Gastroesophageal sphincter (tissue), 4 donors: ENCODE data around the gene TBC1D10A. TPM values are rescaled to one million over a fixed set of nuclear protein-coding genes. Genes with fewer than 3 reads are reported as not detected.

Experiments
- ATAC-seq: fragments of 150-250 bp; one replicate; pipeline ENCODE4 v1.9.1; 2016; ENCODE audit warnings: mild to moderate bottlenecking, moderate library complexity
- H3K27ac ChIP-seq, 4 donors: fragments of 200-600 bp; sonication (generic) in 3 of 4; 1 replicate in 3 of 4; 2 replicates in 1 of 4; pipeline ENCODE4 v1.5.1; 2016 to 2019
- H3K27me3 ChIP-seq: fragments of 200-600 bp; sonication (generic); one replicate; pipeline ENCODE4 v1.5.1; 2019
- H3K36me3 ChIP-seq, 2 donors: fragments of 200-600 bp; sonication (generic); one replicate each; pipeline ENCODE4 v1.5.1; 2019; ENCODE audit warnings: control low read depth in 1 of 2
- H3K4me1 ChIP-seq, 3 donors: fragments of 200-600 bp; sonication (generic); 1 replicate in 2 of 3; 2 replicates in 1 of 3; pipeline ENCODE4 v1.5.1; 2016 to 2019; ENCODE audit warnings: control low read depth in 2 of 3
- H3K4me3 ChIP-seq, 2 donors: fragments of 200-600 bp; sonication (generic); one replicate each; pipeline ENCODE4 v1.5.1; 2019; ENCODE audit warnings: mild to moderate bottlenecking in 1 of 2, moderate library complexity in 1 of 2
- H3K9me3 ChIP-seq, 3 donors: fragments of 200-600 bp; sonication (generic); one replicate each; pipeline ENCODE4 v1.5.1; 2017 to 2019; ENCODE audit warnings: control low read depth in 2 of 3
- CTCF ChIP-seq, 4 experiments: fragments of 200-600 bp in 2 of 4; fragments of 450-650 bp in 2 of 4; sonication (generic) in 1 of 4; IDR thresholded peaks; one replicate each; pipeline ENCODE4 v1.5.1; 2017 to 2019; ENCODE audit warnings: antibody characterized with exemption in 4 of 4, mild to moderate bottlenecking in 2 of 4, moderate library complexity in 2 of 4
- EP300 ChIP-seq: sonication (generic); formaldehyde crosslinking; IDR thresholded peaks from one replicate; pipeline ENCODE4 v1.6.1; 2017; ENCODE audit warnings: antibody characterized with exemption, mild to moderate bottlenecking
- POLR2A ChIP-seq, 2 donors: fragments of 450-650 bp; IDR thresholded peaks; one replicate each; pipeline ENCODE4 v1.6.1; 2017; ENCODE audit warnings: antibody characterized with exemption in 2 of 2, mild to moderate bottlenecking in 2 of 2, moderate library complexity in 1 of 2
- POLR2AphosphoS5 ChIP-seq: sonication (generic); formaldehyde crosslinking; IDR thresholded peaks from one replicate; pipeline ENCODE4 v1.6.1; 2017; ENCODE audit warnings: antibody characterized with exemption
- WGBS, 2 donors: methylation state at CpG; one replicate each; pipeline ENCODE4 v1.1.5; 2018; ENCODE audit warnings: low coverage in 1 of 2; 5-methylcytosine and 5-hydroxymethylcytosine counted together
- total RNA-seq, 4 donors: library from RNA; depleted of rRNA; stranded (reverse); fragments of >200 nt; gene quantifications; one replicate each; pipeline ENCODE4 v1.1.0, GENCODE V29; 2016

Gene TBC1D10A
- total RNA-seq, 4 donors from 2014 or later, result 25.3 to 30.8 (median 26.0) TPM

- TF ChIP-seq CTCF (IDR thresholded peaks at IDR 0.05), result no peak
- no peak for TF ChIP-seq POLR2AphosphoS5
- TF ChIP-seq EP300, result no peak
- TF ChIP-seq POLR2A (IDR thresholded peaks at IDR 0.05), result no peak
- Histone ChIP-seq H3K27ac (no peak overlapping the region), H3K4me3 (no peak overlapping the region), H3K27me3 (no peaks in the 10 kb centered on the region), H3K4me1 (peaks cover 0 to 10% (median 5%) of the 10 kb centered on the region in 3 donors), H3K36me3 (peaks cover 0 to 11% of the 10 kb centered on the region in 2 donors), H3K9me3 (no peaks in the 10 kb centered on the region)
- ATAC-seq, result peak; percentile 56
- WGBS, 2 donors, result 53% methylated on average over 4 of the region's 16 CpGs; no CpG with 5 or more reads in 1 of the 2 donors
Observed at GRCh38 chr22:30279046-30279788, 47.5 kb downstream of the TBC1D10A start.

GRCh38 chr22:30277547-30278344 is 49.0 kb downstream of the TBC1D10A start:
- WGBS, 2 donors, result 31 to 35% methylated on average over 4 to 6 of the region's 14 CpGs
- peak; percentile 44 for ATAC-seq
- peak overlapping the region in 3 of 4 donors; percentile 46 to 62 (median 51) for H3K27ac ChIP-seq
- H3K9me3 ChIP-seq, result no peaks in the 10 kb centered on the region
- H3K27me3 ChIP-seq, result no peaks in the 10 kb centered on the region
- peaks cover 0 to 10% (median 5%) of the 10 kb centered on the region in 3 donors for H3K4me1 ChIP-seq
- no peaks in the 10 kb centered on the region for H3K36me3 ChIP-seq
- H3K4me3 ChIP-seq, result no peak overlapping the region
- TF ChIP-seq POLR2A (IDR thresholded peaks at IDR 0.05) (peak in 1 of 2 donors; percentile 15), POLR2AphosphoS5 (no peak)

GRCh38 chr22:30276039-30276438 is 50.7 kb downstream of the TBC1D10A start:
- no peaks in the 10 kb centered on the region for H3K36me3 ChIP-seq
- H3K27ac ChIP-seq, result no peak overlapping the region
- 80% methylated on average over 1 of the region's 8 CpGs; no CpG with 5 or more reads in 1 of the 2 donors for WGBS, 2 donors
- no peak overlapping the region for H3K4me3 ChIP-seq
- no peaks in the 10 kb centered on the region for H3K27me3 ChIP-seq
- no peak for ATAC-seq
- TF ChIP-seq EP300 (no peak), CTCF (IDR thresholded peaks at IDR 0.05) (no peak), POLR2A (IDR thresholded peaks at IDR 0.05) (no peak), POLR2AphosphoS5 (no peak)
- peaks cover 0 to 10% (median 5%) of the 10 kb centered on the region in 3 donors for H3K4me1 ChIP-seq
- H3K9me3 ChIP-seq, result no peaks in the 10 kb centered on the region

- Histone ChIP-seq H3K27ac (no peak overlapping the region), H3K9me3 (no peaks in the 10 kb centered on the region), H3K27me3 (no peaks in the 10 kb centered on the region), H3K4me3 (no peak overlapping the region), H3K4me1 (peaks cover 0 to 10% (median 5%) of the 10 kb centered on the region in 3 donors), H3K36me3 (no peaks in the 10 kb centered on the region)
- TF ChIP-seq POLR2AphosphoS5, result no peak
- TF ChIP-seq POLR2A (IDR thresholded peaks at IDR 0.05), result no peak
- TF ChIP-seq CTCF (IDR thresholded peaks at IDR 0.05), result no peak
- TF ChIP-seq EP300, result no peak
- ATAC-seq, result no peak
- WGBS, 2 donors, result 58 to 100% methylated on average over 2 of the region's 8 CpGs
Observed at GRCh38 chr22:30275625-30276024, 51.1 kb downstream of the TBC1D10A start.

- H3K4me1 ChIP-seq, result peaks cover 0 to 10% (median 5%) of the 10 kb centered on the region in 3 donors
- no peaks in the 10 kb centered on the region for H3K9me3 ChIP-seq
- TF ChIP-seq EP300, result no peak
- 86 to 92% methylated on average over 3 to 9 of the region's 9 CpGs for WGBS, 2 donors
- H3K27ac ChIP-seq, result no peak overlapping the region
- H3K4me3 ChIP-seq, result no peak overlapping the region
- ATAC-seq, result no peak
- H3K27me3 ChIP-seq, result no peaks in the 10 kb centered on the region
- H3K36me3 ChIP-seq, result no peaks in the 10 kb centered on the region
Observed at GRCh38 chr22:30274437-30274812, 52.3 kb downstream of the TBC1D10A start.
